Esophagus muscularis mucosa (tissue), 3 donors: ENCODE data around the gene DNAH11.

Experiments
- POLR2A ChIP-seq: fragments of 450-650 bp; IDR thresholded peaks from one replicate; pipeline ENCODE4 v1.6.1; 2017; ENCODE audit warnings: antibody characterized with exemption, moderate library complexity, mild to moderate bottlenecking, low read depth
- POLR2AphosphoS5 ChIP-seq, 2 donors: sonication (generic); formaldehyde crosslinking; IDR thresholded peaks; one replicate each; pipeline ENCODE4 v1.6.1; 2017; ENCODE audit warnings: antibody characterized with exemption in 2 of 2
- TF ChIP-seq, protein P1 (sequence below), 3 experiments: fragments of 200-600 bp in 2 of 3; fragments of 450-650 bp in 1 of 3; sonication (generic) in 2 of 3; IDR thresholded peaks; one replicate each; pipeline ENCODE4 v1.5.1; 2017 to 2019; ENCODE audit warnings: antibody characterized with exemption in 3 of 3, mild to moderate bottlenecking in 2 of 3, moderate library complexity in 1 of 3

DNA sequence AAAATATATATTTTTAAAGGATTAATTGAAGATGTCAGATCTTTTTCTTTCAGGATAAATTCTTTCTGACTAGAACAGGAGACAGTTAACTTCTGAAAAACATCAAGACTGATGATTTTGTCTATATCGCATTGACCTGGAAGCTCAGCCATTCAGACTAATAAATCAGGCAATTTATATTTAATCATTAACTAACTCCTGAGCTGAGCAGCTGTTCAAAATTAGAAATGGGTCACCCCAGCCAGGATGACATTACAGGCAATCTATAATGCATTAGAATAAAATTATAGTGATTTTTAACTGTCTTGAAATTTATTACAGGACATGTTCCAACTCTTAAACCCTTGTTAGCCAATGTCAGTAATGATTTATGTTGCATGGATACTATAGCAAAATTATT, 263.0 kb downstream of the DNAH11 start:
- TF ChIP-seq, protein P1, sequence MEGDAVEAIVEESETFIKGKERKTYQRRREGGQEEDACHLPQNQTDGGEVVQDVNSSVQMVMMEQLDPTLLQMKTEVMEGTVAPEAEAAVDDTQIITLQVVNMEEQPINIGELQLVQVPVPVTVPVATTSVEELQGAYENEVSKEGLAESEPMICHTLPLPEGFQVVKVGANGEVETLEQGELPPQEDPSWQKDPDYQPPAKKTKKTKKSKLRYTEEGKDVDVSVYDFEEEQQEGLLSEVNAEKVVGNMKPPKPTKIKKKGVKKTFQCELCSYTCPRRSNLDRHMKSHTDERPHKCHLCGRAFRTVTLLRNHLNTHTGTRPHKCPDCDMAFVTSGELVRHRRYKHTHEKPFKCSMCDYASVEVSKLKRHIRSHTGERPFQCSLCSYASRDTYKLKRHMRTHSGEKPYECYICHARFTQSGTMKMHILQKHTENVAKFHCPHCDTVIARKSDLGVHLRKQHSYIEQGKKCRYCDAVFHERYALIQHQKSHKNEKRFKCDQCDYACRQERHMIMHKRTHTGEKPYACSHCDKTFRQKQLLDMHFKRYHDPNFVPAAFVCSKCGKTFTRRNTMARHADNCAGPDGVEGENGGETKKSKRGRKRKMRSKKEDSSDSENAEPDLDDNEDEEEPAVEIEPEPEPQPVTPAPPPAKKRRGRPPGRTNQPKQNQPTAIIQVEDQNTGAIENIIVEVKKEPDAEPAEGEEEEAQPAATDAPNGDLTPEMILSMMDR (IDR thresholded peaks at IDR 0.05), result no peak
- no peak for TF ChIP-seq POLR2A
- TF ChIP-seq POLR2AphosphoS5 (IDR thresholded peaks at IDR 0.05), result no peak
